ENCODE results near the gene RPLP1.

DNA sequence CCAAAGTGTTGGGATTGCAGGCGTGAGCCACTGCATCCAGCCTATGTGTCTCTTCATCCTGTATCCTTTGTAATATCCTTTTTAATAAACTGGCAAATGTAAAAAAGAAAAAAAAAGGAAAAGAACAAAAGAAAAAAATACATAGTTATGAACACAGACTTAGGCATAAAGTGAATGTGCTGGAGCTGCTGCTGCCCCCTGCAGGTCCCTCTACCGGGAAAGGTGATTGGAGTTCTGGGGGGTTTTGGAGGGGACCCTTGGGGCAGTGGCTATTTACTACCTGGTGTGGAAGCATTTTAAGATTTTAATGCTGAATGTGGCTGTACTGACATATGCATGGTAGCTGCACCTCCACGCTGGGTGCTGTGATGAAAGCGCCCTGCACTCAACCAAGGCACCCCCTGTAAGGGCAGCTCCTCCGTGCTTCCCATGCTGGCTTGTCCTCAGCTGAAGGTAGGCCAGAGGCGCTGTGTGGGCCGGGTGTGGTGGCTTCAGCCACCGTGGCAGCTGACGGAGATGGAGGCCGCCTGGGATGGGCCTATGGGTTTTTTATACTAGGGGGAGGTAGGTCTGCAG, 49.9 kb downstream of the RPLP1 start:
- TF ChIP-seq CTCF (IDR thresholded peaks at IDR 0.05; ENCODE audit: low read depth, low read length) (peak; percentile 35), EZH2phosphoT487 (IDR thresholded peaks at IDR 0.05; ENCODE audit: low read depth) (no peak)
